ENCODE results near the gene PCDHB9.
"Not testable (repeated sequence)": the region's sequence is repeated elsewhere in the genome, so short reads cannot be mapped to it uniquely, and the experiment has no call there.

DNA sequence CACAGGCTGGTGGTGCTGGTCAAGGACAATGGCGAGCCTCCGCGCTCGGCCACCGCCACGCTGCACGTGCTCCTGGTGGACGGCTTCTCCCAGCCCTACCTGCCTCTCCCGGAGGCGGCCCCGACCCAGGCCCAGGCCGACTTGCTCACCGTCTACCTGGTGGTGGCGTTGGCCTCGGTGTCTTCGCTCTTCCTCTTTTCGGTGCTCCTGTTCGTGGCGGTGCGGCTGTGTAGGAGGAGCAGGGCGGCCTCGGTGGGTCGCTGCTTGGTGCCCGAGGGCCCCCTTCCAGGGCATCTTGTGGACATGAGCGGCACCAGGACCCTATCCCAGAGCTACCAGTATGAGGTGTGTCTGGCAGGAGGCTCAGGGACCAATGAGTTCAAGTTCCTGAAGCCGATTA, 29.1 kb downstream of the PCDHB9 start:
- TF ChIP-seq, protein P1, sequence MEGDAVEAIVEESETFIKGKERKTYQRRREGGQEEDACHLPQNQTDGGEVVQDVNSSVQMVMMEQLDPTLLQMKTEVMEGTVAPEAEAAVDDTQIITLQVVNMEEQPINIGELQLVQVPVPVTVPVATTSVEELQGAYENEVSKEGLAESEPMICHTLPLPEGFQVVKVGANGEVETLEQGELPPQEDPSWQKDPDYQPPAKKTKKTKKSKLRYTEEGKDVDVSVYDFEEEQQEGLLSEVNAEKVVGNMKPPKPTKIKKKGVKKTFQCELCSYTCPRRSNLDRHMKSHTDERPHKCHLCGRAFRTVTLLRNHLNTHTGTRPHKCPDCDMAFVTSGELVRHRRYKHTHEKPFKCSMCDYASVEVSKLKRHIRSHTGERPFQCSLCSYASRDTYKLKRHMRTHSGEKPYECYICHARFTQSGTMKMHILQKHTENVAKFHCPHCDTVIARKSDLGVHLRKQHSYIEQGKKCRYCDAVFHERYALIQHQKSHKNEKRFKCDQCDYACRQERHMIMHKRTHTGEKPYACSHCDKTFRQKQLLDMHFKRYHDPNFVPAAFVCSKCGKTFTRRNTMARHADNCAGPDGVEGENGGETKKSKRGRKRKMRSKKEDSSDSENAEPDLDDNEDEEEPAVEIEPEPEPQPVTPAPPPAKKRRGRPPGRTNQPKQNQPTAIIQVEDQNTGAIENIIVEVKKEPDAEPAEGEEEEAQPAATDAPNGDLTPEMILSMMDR (IDR thresholded peaks at IDR 0.05) = not testable (repeated sequence)
- not testable (repeated sequence) for TF ChIP-seq POLR2A (IDR thresholded peaks at IDR 0.05)

Measured in Peyer's patch (tissue), 4 donors.